Suprapubic skin (tissue), 4 donors: ENCODE measurements around the gene FCER1G. TPM values are rescaled to one million over a fixed set of nuclear protein-coding genes. Genes with fewer than 3 reads are reported as not detected.

Experiments used
- DNase-seq, 2 donors: peaks; one replicate each; pipeline ENCODE4 v3.0.0-alpha.2; 2019; ENCODE audit warnings: low spot score in 2 of 2
- H3K27ac ChIP-seq: fragments of 200-600 bp; sonication (generic); one replicate; pipeline ENCODE4 v1.5.1; 2019
- H3K27me3 ChIP-seq: fragments of 200-600 bp; sonication (generic); one replicate; pipeline ENCODE4 v1.5.1; 2019
- H3K36me3 ChIP-seq: fragments of 200-600 bp; sonication (generic); one replicate; pipeline ENCODE4 v1.5.1; 2019
- H3K4me1 ChIP-seq: fragments of 200-600 bp; sonication (generic); one replicate; pipeline ENCODE4 v1.5.1; 2019
- H3K4me3 ChIP-seq: fragments of 200-600 bp; sonication (generic); one replicate; pipeline ENCODE4 v1.5.1; 2019; ENCODE audit warnings: mild to moderate bottlenecking
- H3K9me3 ChIP-seq: fragments of 200-600 bp; sonication (generic); one replicate; pipeline ENCODE4 v1.5.1; 2019
- EP300 ChIP-seq: sonication (generic); formaldehyde crosslinking; IDR thresholded peaks from one replicate; pipeline ENCODE4 v1.6.1; 2017; ENCODE audit warnings: antibody characterized with exemption
- POLR2A ChIP-seq, 2 donors: fragments of 450-650 bp; IDR thresholded peaks; one replicate each; pipeline ENCODE4 v1.6.1; 2017; ENCODE audit warnings: antibody characterized with exemption in 2 of 2, mild to moderate bottlenecking in 2 of 2, moderate library complexity in 2 of 2
- POLR2AphosphoS5 ChIP-seq, 3 donors: sonication (generic); formaldehyde crosslinking; IDR thresholded peaks; one replicate each; pipeline ENCODE4 v1.6.1; 2017; ENCODE audit warnings: antibody characterized with exemption in 3 of 3
- WGBS: methylation state at CpG from one replicate; pipeline ENCODE4 v1.1.5; 2018; 5-methylcytosine and 5-hydroxymethylcytosine counted together
- total RNA-seq, 4 donors: library from RNA; depleted of rRNA; stranded (reverse); fragments of >200 nt; gene quantifications; one replicate each; pipeline ENCODE4 v1.1.0, GENCODE V29; 2016
- TF ChIP-seq, protein P1 (sequence below), 2 donors: fragments of 200-600 bp in 1 of 2; fragments of 450-650 bp in 1 of 2; sonication (generic) in 1 of 2; IDR thresholded peaks; one replicate each; pipeline ENCODE4 v1.5.1; 2016 to 2019; ENCODE audit warnings: antibody characterized with exemption in 2 of 2, mild to moderate bottlenecking in 1 of 2, moderate library complexity in 1 of 2

FCER1G gene
- total RNA-seq, 4 donors from 2014 or later: 2.3 to 12.6 (median 4.6) TPM; not detected in 1

DNA sequence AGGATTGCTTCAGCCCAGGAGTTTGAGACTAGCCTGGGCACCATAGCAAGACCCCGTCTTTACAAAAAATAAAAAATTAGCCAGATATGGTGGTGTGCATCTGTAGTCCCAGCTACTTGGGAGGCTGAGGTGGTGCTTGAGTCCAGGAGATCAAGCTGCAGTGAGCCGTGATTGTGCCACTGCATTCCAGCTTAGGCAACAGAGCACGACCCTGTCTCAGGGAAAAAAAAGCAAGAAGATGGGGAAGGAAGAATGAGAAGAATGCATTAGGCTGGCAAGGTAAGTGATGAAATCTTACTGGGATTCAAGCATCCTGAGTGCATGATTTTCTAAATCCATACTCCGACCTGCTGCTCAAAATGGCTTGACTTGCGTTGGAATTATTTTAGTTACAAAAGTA is 50.2 kb downstream of the FCER1G start:
- no peak for DNase-seq
- no peak overlapping the region for H3K27ac ChIP-seq
- peaks cover 15% of the 10 kb centered on the region for H3K4me1 ChIP-seq
- no peak for TF ChIP-seq POLR2A (IDR thresholded peaks at IDR 0.05)
- TF ChIP-seq, protein P1, sequence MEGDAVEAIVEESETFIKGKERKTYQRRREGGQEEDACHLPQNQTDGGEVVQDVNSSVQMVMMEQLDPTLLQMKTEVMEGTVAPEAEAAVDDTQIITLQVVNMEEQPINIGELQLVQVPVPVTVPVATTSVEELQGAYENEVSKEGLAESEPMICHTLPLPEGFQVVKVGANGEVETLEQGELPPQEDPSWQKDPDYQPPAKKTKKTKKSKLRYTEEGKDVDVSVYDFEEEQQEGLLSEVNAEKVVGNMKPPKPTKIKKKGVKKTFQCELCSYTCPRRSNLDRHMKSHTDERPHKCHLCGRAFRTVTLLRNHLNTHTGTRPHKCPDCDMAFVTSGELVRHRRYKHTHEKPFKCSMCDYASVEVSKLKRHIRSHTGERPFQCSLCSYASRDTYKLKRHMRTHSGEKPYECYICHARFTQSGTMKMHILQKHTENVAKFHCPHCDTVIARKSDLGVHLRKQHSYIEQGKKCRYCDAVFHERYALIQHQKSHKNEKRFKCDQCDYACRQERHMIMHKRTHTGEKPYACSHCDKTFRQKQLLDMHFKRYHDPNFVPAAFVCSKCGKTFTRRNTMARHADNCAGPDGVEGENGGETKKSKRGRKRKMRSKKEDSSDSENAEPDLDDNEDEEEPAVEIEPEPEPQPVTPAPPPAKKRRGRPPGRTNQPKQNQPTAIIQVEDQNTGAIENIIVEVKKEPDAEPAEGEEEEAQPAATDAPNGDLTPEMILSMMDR (IDR thresholded peaks at IDR 0.05): no peak
- no peak overlapping the region for H3K4me3 ChIP-seq
- H3K27me3 ChIP-seq: peaks cover 4% of the 10 kb centered on the region
- no peaks in the 10 kb centered on the region for H3K36me3 ChIP-seq
- no peaks in the 10 kb centered on the region for H3K9me3 ChIP-seq
- WGBS: 75% methylated on average over 5 of the region's 5 CpGs

DNA sequence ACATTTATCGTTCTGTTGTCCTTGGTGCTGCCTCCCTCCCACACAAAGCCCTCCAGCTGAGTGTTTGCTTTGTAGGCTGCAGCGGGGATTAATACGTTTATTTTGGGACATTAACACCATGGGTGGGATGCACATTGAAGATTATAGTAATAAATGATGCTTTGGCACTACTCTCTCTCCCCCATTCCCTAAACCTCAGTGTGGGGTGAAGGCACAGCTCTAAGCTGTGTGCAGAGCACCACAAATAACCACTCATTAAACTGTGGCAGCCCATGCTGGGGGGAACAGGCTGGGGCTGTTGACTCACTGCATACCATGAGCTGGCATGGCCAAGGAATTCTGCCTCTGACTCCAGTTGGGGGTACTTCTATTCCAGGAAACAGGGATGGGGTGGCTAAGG is 51.1 kb downstream of the FCER1G start:
- Histone ChIP-seq H3K4me3 (no peak overlapping the region), H3K4me1 (peaks cover 6% of the 10 kb centered on the region), H3K36me3 (no peaks in the 10 kb centered on the region), H3K27ac (no peak overlapping the region), H3K9me3 (no peaks in the 10 kb centered on the region), H3K27me3 (peaks cover 4% of the 10 kb centered on the region)
- no peak for DNase-seq
- no peak for TF ChIP-seq POLR2A (IDR thresholded peaks at IDR 0.05)
- TF ChIP-seq POLR2AphosphoS5 (IDR thresholded peaks at IDR 0.05): no peak
- 76% methylated on average over 3 of the region's 3 CpGs for WGBS

DNA sequence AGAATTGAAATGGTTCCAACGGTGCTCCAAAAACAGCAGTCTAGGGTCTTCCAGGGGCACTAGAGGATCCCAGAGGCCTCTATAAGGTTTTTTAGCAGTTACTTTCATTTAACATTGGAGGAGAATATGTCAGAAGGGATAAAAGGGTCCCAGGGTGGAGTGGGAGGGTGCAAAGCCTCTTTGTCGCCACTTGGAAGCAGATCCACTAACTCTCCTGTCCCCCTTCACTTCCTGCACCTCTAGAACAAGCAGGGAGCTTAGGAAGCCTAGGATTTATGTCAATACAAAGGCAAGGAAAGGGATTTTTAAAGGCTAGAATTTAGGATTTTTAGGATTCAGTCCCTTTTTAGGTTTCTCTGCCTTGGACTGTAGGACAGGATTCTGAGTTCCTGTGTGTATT is 51.7 kb downstream of the FCER1G start:
- 74% methylated on average over 2 of the region's 2 CpGs for WGBS
- TF ChIP-seq POLR2A (IDR thresholded peaks at IDR 0.05) (no peak), POLR2AphosphoS5 (IDR thresholded peaks at IDR 0.05) (no peak), EP300 (no peak)
- TF ChIP-seq, protein P1 (IDR thresholded peaks at IDR 0.05): no peak
- Histone ChIP-seq H3K9me3 (no peaks in the 10 kb centered on the region), H3K4me3 (no peak overlapping the region), H3K4me1 (no peaks in the 10 kb centered on the region), H3K36me3 (no peaks in the 10 kb centered on the region), H3K27me3 (no peaks in the 10 kb centered on the region), H3K27ac (no peak overlapping the region)
- no peak for DNase-seq

DNA sequence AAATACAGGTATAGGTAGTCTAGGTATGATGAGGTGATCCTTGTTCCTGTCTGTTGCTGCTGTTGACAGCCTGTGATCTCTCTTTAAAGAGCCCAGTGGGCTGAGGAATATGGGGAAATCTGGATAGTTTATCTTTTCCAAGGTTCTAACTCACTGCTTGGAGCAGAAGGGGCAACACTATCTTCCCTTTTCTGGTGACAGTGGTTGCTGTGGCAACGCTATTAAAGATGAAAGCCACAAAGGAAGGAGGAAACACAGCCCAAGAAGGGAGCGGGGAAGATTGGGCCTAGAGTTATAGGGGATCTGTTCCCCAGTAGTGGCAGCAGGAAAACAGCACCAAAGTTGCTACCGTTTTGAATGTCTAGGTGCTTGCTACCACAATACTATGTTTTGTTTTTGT is 52.2 kb downstream of the FCER1G start:
- Histone ChIP-seq H3K9me3 (no peaks in the 10 kb centered on the region), H3K27ac (no peak overlapping the region), H3K36me3 (no peaks in the 10 kb centered on the region), H3K4me1 (no peaks in the 10 kb centered on the region), H3K4me3 (no peak overlapping the region), H3K27me3 (no peaks in the 10 kb centered on the region)
- DNase-seq: no peak
- WGBS: 73% methylated on average over 3 of the region's 3 CpGs
- TF ChIP-seq POLR2AphosphoS5 (IDR thresholded peaks at IDR 0.05) (no peak), POLR2A (IDR thresholded peaks at IDR 0.05) (no peak), EP300 (no peak)
- TF ChIP-seq, protein P1 (IDR thresholded peaks at IDR 0.05): no peak

Other genes starting within 250 kb of the FCER1G start
- gene F11R, start 194.1 kb upstream of the FCER1G start, total RNA-seq: 100 to 1,000 TPM; 101 to 112 (median 107) TPM
- gene TSTD1, start 176.3 kb upstream of the FCER1G start, total RNA-seq: 100 to 1,000 TPM in 2 of 4 donors, 10 to 100 TPM in 2; 70.0 to 123 (median 98.8) TPM
- 10 to 100 TPM; 33.9 to 88.7 (median 43.7) TPM for gene USF1, start 169.3 kb upstream of the FCER1G start, total RNA-seq
- 10 to 100 TPM; 12.3 to 46.2 (median 14.5) TPM for gene ARHGAP30, start 145.4 kb upstream of the FCER1G start, total RNA-seq
- 100 to 1,000 TPM; 126 to 188 (median 164) TPM for gene NECTIN4, start 125.7 kb upstream of the FCER1G start, total RNA-seq
- 1 to 10 TPM in 3 of 4 donors, not detected in 1; 1.3 to 4.0 (median 1.4) TPM for gene KLHDC9, start 116.9 kb upstream of the FCER1G start, total RNA-seq
- gene PFDN2, start 97.3 kb upstream of the FCER1G start, total RNA-seq: 10 to 100 TPM; 21.3 to 33.9 (median 27.1) TPM
- gene NIT1, start 97.2 kb upstream of the FCER1G start, total RNA-seq: 10 to 100 TPM; 28.3 to 58.2 (median 39.6) TPM
- 10 to 100 TPM; 24.4 to 47.0 (median 36.6) TPM for gene DEDD, start 82.6 kb upstream of the FCER1G start, total RNA-seq
- gene UFC1, start 61.3 kb upstream of the FCER1G start, total RNA-seq: 10 to 100 TPM; 44.2 to 98.8 (median 80.2) TPM
- gene USP21, start 55.8 kb upstream of the FCER1G start, total RNA-seq: 10 to 100 TPM; 18.7 to 37.0 (median 28.8) TPM
- 10 to 100 TPM; 22.2 to 75.2 (median 37.2) TPM for gene PPOX, start 48.9 kb upstream of the FCER1G start, total RNA-seq
- gene B4GALT3, start 37.8 kb upstream of the FCER1G start, total RNA-seq: 10 to 100 TPM; 26.9 to 36.6 (median 30.0) TPM
- gene ADAMTS4, start 16.2 kb upstream of the FCER1G start, total RNA-seq: 1 to 10 TPM in 3 of 4 donors, under 1 TPM in 1; 0.93 to 9.9 (median 6.3) TPM
- 100 to 1,000 TPM in 3 of 4 donors, 10 to 100 TPM in 1; 99.1 to 132 (median 112) TPM for gene NDUFS2, start 12.9 kb upstream of the FCER1G start, total RNA-seq
- gene APOA2, start 8.3 kb downstream of the FCER1G start, total RNA-seq: 10 to 100 TPM in 1 of 4 donors, not detected in 3; 29.6 TPM
- gene TOMM40L, start 10.8 kb downstream of the FCER1G start, total RNA-seq: 10 to 100 TPM in 2 of 4 donors, 1 to 10 TPM in 2; 6.7 to 21.0 (median 8.7) TPM
- 1 to 10 TPM in 1 of 4 donors, not detected in 3; 1.2 TPM for gene NR1I3, start 22.9 kb downstream of the FCER1G start, total RNA-seq
- 10 to 100 TPM in 1 of 4 donors, 1 to 10 TPM in 3; 2.7 to 10.1 (median 3.7) TPM for gene PCP4L1, start 43.5 kb downstream of the FCER1G start, total RNA-seq
- 1 to 10 TPM; 2.0 to 3.9 (median 2.7) TPM for gene MPZ, start 94.7 kb downstream of the FCER1G start, total RNA-seq
- 10 to 100 TPM; 45.0 to 84.6 (median 60.7) TPM for gene SDHC, start 99.1 kb downstream of the FCER1G start, total RNA-seq
- not detected for gene CFAP126, start 152.6 kb downstream of the FCER1G start, total RNA-seq